A549 (cell line): ENCODE measurements around the gene ALG8. TPM values are rescaled to one million over a fixed set of nuclear protein-coding genes. Genes with fewer than 3 reads are reported as not detected.

ENCODE experiments used
- ATAC-seq, 2 experiments: fragments of 200-7000 bp in 1 of 2; fragments of >200 bp in 1 of 2; cut with Nextera tagmentation in 1 of 2; cut with Tn5 transposase in 1 of 2; 3 replicates each; pipeline versions ENCODE4 v1.8.0 to v1.9.1; 2018 to 2020; ENCODE audit warnings: mild to moderate bottlenecking in 1 of 2, moderate library complexity in 1 of 2
- CTCF ChIA-PET: fragments of 300-600 bp; sonication (Branson Sonifier 250); formaldehyde crosslinking; extraction: SDS; loops from one replicate; lab custom pipeline; 2021; ENCODE audit warnings: antibody characterized with exemption, inconsistent platforms; lab: Yijun Ruan, JAX
- POLR2A ChIA-PET: fragments of 350-600 bp; formaldehyde crosslinking; extraction: SDS; loops from one replicate; lab custom pipeline; 2021; ENCODE audit warnings: antibody characterized with exemption, inconsistent platforms; lab: Yijun Ruan, JAX
- DNase-seq, 2 experiments: peaks; one replicate each; pipeline versions ENCODE4 v3.0.0 to v3.0.0-alpha.2; 2011 to 2016; ENCODE audit warnings: low read depth in 1 of 2, low spot score in 1 of 2
- FAIRE-seq: peaks from 2 replicates; lab custom pipeline; 2011; peaks lifted over from hg19 to GRCh38; lab: Jason Lieb, UNC
- H3K27ac ChIP-seq, 2 experiments: fragments of >200 bp; sonication (Bioruptor Twin); formaldehyde crosslinking; 3 replicates each; pipeline ENCODE4 v1.5.1; 2016 to 2017
- H3K4me1 ChIP-seq: fragments of >200 bp; sonication (Bioruptor Twin); formaldehyde crosslinking; 3 replicates; pipeline ENCODE4 v1.6.1; 2016
- H3K4me2 ChIP-seq: fragments of >200 bp; sonication (Bioruptor Twin); formaldehyde crosslinking; 3 replicates; pipeline ENCODE4 v1.6.1; 2016
- H3K4me3 ChIP-seq: fragments of >200 bp; sonication (Bioruptor Twin); formaldehyde crosslinking; 3 replicates; pipeline ENCODE4 v1.5.1; 2016
- H3K9me3 ChIP-seq: fragments of >200 bp; sonication (Bioruptor Twin); formaldehyde crosslinking; 3 replicates; pipeline ENCODE4 v1.6.1; 2016
- BHLHE40 ChIP-seq: IDR thresholded peaks from 2 replicates; pipeline ENCODE4 v1.6.1; 2012; ENCODE audit warnings: low read depth, low read length, inconsistent platforms
- CBX2 ChIP-seq: fragments of 200-600 bp; sonication (generic); IDR thresholded peaks from 2 replicates; pipeline ENCODE4 v1.6.1; 2016; ENCODE audit warnings: low read depth, mild to moderate bottlenecking, borderline replicate concordance
- EHMT2 ChIP-seq: fragments of 200-600 bp; sonication (generic); IDR thresholded peaks from 2 replicates; pipeline ENCODE4 v1.6.1; 2016; ENCODE audit warnings: antibody characterized with exemption, low read depth, mild to moderate bottlenecking, moderate library complexity
- ESRRA ChIP-seq: fragments of 150-350 bp; IDR thresholded peaks from 2 replicates; pipeline ENCODE4 v1.6.1; 2014; ENCODE audit warnings: mild to moderate bottlenecking, low read length, borderline replicate concordance
- FOXS1 ChIP-seq: fragments of 250-450 bp; sonication (Bioruptor Pico); IDR thresholded peaks from 2 replicates; pipeline ENCODE4 v1.5.0; 2020; ENCODE audit warnings: mild to moderate bottlenecking, moderate library complexity
- HOXB5 ChIP-seq: fragments of 250-450 bp; sonication (Bioruptor Pico); IDR thresholded peaks from 2 replicates; pipeline ENCODE4 v1.5.0; 2020; ENCODE audit warnings: mild to moderate bottlenecking, moderate library complexity
- MAZ ChIP-seq: fragments of 150-350 bp; IDR thresholded peaks from 2 replicates; pipeline ENCODE4 v1.6.1; 2014; ENCODE audit warnings: antibody characterized with exemption, low read depth, low read length, borderline replicate concordance
- NR3C1 ChIP-seq: fragments of >200 bp; sonication (Bioruptor Twin); formaldehyde crosslinking; IDR thresholded peaks from 3 replicates; pipeline ENCODE4 v1.6.1; 2017
- RARB ChIP-seq: fragments of 250-450 bp; sonication (Bioruptor Pico); IDR thresholded peaks from 2 replicates; pipeline ENCODE4 v1.8.0; 2021; ENCODE audit warnings: mild to moderate bottlenecking, moderate library complexity
- RCOR1 ChIP-seq: fragments of 150-350 bp; IDR thresholded peaks from 2 replicates; pipeline ENCODE4 v1.6.1; 2014; ENCODE audit warnings: antibody characterized with exemption, low read length, low read depth
- RFX5 ChIP-seq: fragments of 450-650 bp; IDR thresholded peaks from 2 replicates; pipeline ENCODE4 v1.7.1; 2014; ENCODE audit warnings: antibody characterized with exemption, mild to moderate bottlenecking, moderate library complexity
- SREBF2 ChIP-seq: fragments of 450-650 bp; IDR thresholded peaks from 2 replicates; pipeline ENCODE4 v1.6.1; 2014; ENCODE audit warnings: mild to moderate bottlenecking, moderate library complexity
- TFCP2L1 ChIP-seq: fragments of 250-450 bp; sonication (Bioruptor Pico); IDR thresholded peaks from 2 replicates; pipeline ENCODE4 v1.5.0; 2021; ENCODE audit warnings: mild to moderate bottlenecking
- TP53 ChIP-seq: fragments of 250-450 bp; sonication (Bioruptor Pico); IDR thresholded peaks from 2 replicates; pipeline ENCODE4 v1.5.0; 2021; ENCODE audit warnings: mild to moderate bottlenecking, moderate library complexity
- ZC3H11A ChIP-seq: fragments of 450-650 bp; IDR thresholded peaks from 2 replicates; pipeline ENCODE4 v1.6.1; 2014; ENCODE audit warnings: antibody characterized with exemption, mild to moderate bottlenecking
- ZNF302 ChIP-seq: fragments of 250-450 bp; sonication (Bioruptor Pico); IDR thresholded peaks from 2 replicates; pipeline ENCODE4 v1.9.0; 2021; ENCODE audit warnings: inconsistent platforms, mild to moderate bottlenecking, moderate library complexity
- WGBS: methylation state at CpG from one replicate; pipeline ENCODE4 v1.1.6; 2017; ENCODE audit errors: missing lambda C conversion rate; 5-methylcytosine and 5-hydroxymethylcytosine counted together
- polyA plus RNA-seq, 4 experiments: library from polyadenylated mRNA; depleted of rRNA in 3 of 4; stranded (reverse); fragments of >200 nt; fragmentation: RNase III in 1 of 4; extraction: RNeasy Plus Mini Kit Qiagen cat#74134 plus additional on column Dnase treatment in 1 of 4; gene quantifications; 2 replicates in 3 of 4; 3 replicates in 1 of 4; pipeline ENCODE4 v1.2.3, GENCODE V29; 2011 to 2017
- TF ChIP-seq, protein P1 (sequence below): IDR thresholded peaks from 2 replicates; pipeline ENCODE4 v1.6.1; 2012
- TF ChIP-seq, protein P2 (sequence below): fragments of >200 bp; sonication (Bioruptor Twin); formaldehyde crosslinking; IDR thresholded peaks from 3 replicates; pipeline ENCODE4 v1.5.1; 2016
- TF ChIP-seq, protein P3 (sequence below): IDR thresholded peaks from 2 replicates; pipeline ENCODE4 v1.6.1; 2012; ENCODE audit warnings: low read depth, borderline replicate concordance
- TF ChIP-seq, protein P4 (sequence below): IDR thresholded peaks from 2 replicates; pipeline ENCODE4 v1.6.1; 2012

The ALG8 gene
- polyA plus RNA-seq, 2 of the 4 experiments (the other 2 are of a cell fraction), result 59.0 to 159 TPM

DNA sequence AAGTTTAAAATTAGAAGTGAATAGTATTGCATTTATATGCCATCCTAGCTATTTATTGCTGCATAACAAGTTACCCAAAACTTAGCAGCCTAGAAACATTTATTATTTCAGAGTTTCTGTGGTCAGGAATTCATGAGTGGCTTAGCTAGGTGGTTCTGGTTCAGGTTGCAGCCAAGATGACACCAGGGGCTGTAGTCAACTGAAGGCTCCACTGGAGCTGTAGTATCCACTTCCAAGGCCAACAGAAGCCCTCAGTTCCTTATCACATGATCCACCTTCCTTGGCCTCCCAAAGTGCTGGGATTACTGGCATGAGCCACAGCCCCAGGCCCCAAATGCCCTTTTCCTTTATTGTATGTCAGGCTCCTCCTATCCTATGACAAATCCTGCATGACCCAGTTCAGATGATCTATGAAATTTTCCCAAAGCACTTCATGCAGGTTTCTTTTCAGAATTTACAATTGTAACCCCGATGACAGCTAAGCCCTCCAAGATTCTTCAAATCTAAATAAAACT, 6.1 kb upstream of the ALG8 start:
- no peak overlapping the region for H3K27ac ChIP-seq
- WGBS, result 82% methylated on average over 1 of the region's 1 CpG
- ATAC-seq, result no peak
- no peak for DNase-seq
- no peaks in the 10 kb centered on the region for H3K9me3 ChIP-seq
- ChIA-PET CTCF (interaction anchor here (0.9 kb wide), 1 partner anchor 16 kb away, joined by 3 read pairs; no protein-coding TSS in a partner anchor), POLR2A (no interaction called here)
- H3K4me1 ChIP-seq, result peaks cover 8% of the 10 kb centered on the region; the same call in 1 of the 3 replicates
- no peak for FAIRE-seq
- no peak overlapping the region for H3K4me2 ChIP-seq
- H3K4me3 ChIP-seq, result no peak overlapping the region
- no peak for TF ChIP-seq HOXB5
- TF ChIP-seq RFX5, result no peak
- no peak for TF ChIP-seq ESRRA
- TF ChIP-seq, protein P1, sequence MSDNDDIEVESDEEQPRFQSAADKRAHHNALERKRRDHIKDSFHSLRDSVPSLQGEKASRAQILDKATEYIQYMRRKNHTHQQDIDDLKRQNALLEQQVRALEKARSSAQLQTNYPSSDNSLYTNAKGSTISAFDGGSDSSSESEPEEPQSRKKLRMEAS, result no peak
- TF ChIP-seq RARB (CRISPR knock-in tag), result no peak
- TF ChIP-seq FOXS1 (CRISPR knock-in tag), result no peak
- no peak for TF ChIP-seq CBX2
- no peak for TF ChIP-seq MAZ
- no peak for TF ChIP-seq TP53 (CRISPR knock-in tag)
- TF ChIP-seq, all 56 proteins: peak for 0

DNA sequence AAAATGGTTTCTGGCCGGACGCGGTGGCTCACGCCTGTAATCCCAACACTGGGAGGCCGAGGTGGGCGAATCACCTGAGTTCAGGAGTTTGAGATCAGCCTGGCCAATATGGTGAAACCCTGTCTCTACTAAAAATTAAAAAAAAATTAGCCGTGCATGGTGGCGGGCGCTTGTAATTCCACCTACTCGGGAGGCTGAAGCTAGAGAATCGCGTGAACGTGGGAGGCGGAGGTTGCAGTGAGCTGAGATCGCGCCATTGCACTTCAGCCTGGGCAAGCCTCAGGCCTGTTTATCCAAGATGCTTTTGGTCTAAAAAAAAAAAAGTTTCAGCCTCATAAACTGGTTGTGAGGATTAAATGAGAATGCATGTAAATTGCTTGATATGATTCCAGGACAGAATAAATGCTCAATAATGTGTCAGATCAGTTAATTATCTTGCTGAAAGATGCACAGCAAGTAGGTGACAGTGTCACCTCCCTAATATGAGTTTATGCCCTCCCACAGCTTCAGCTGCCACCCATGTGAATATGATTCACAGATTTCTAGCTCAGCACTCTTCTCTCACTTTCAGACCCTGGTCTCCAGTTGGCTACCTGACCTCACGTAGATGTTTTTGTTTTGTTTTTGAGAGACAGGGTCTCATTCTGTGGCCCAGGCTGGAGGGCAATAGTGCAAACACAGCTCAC, 1.1 kb upstream of the ALG8 start:
- DNase-seq (no peak), ATAC-seq (no peak), FAIRE-seq (no peak)
- H3K9me3 ChIP-seq, result no peaks in the 10 kb centered on the region
- ChIA-PET CTCF (interaction anchor here (0.7 to 2.5 kb wide), 4 partner anchors 8 to 424 kb away, joined by 3 to 15 read pairs (median 4); no protein-coding TSS in a partner anchor), POLR2A (no interaction called here)
- H3K4me1 ChIP-seq, result peaks cover 16% of the 10 kb centered on the region; the same call in 1 of the 3 replicates
- peak overlapping the region; percentile 78 for H3K4me2 ChIP-seq
- WGBS, result 84% methylated on average over 17 of the region's 17 CpGs
- TF ChIP-seq, protein P2, sequence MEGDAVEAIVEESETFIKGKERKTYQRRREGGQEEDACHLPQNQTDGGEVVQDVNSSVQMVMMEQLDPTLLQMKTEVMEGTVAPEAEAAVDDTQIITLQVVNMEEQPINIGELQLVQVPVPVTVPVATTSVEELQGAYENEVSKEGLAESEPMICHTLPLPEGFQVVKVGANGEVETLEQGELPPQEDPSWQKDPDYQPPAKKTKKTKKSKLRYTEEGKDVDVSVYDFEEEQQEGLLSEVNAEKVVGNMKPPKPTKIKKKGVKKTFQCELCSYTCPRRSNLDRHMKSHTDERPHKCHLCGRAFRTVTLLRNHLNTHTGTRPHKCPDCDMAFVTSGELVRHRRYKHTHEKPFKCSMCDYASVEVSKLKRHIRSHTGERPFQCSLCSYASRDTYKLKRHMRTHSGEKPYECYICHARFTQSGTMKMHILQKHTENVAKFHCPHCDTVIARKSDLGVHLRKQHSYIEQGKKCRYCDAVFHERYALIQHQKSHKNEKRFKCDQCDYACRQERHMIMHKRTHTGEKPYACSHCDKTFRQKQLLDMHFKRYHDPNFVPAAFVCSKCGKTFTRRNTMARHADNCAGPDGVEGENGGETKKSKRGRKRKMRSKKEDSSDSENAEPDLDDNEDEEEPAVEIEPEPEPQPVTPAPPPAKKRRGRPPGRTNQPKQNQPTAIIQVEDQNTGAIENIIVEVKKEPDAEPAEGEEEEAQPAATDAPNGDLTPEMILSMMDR, result no peak
- no peak for TF ChIP-seq BHLHE40
- no peak for TF ChIP-seq EHMT2
- TF ChIP-seq, protein P3, sequence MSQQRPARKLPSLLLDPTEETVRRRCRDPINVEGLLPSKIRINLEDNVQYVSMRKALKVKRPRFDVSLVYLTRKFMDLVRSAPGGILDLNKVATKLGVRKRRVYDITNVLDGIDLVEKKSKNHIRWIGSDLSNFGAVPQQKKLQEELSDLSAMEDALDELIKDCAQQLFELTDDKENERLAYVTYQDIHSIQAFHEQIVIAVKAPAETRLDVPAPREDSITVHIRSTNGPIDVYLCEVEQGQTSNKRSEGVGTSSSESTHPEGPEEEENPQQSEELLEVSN, result no peak
- TF ChIP-seq ZC3H11A, result no peak
- no peak for TF ChIP-seq NR3C1
- no peak for TF ChIP-seq ZNF302 (CRISPR knock-in tag)
- TF ChIP-seq, protein P4, sequence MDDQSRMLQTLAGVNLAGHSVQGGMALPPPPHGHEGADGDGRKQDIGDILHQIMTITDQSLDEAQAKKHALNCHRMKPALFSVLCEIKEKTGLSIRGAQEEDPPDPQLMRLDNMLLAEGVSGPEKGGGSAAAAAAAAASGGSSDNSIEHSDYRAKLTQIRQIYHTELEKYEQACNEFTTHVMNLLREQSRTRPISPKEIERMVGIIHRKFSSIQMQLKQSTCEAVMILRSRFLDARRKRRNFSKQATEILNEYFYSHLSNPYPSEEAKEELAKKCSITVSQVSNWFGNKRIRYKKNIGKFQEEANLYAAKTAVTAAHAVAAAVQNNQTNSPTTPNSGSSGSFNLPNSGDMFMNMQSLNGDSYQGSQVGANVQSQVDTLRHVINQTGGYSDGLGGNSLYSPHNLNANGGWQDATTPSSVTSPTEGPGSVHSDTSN, result no peak
- no peak for TF ChIP-seq RCOR1
- no peak for TF ChIP-seq TFCP2L1 (CRISPR knock-in tag)
- no peak for TF ChIP-seq SREBF2
- TF ChIP-seq CBX2, result no peak
- peak overlapping the region; percentile 80 to 93; a peak in 3 of 6 replicates for H3K27ac ChIP-seq
- peak overlapping the region; percentile 65 for H3K4me3 ChIP-seq
